ENCODE measurements around the gene BRI3. TPM values are rescaled to one million over a fixed set of nuclear protein-coding genes. Genes with fewer than 3 reads are reported as not detected.
A peak's percentile ranks its signal among the peaks of the same experiment; 100 is the strongest.

Gene BRI3
- total and polyA plus RNA-seq, 2 of the 13 experiments (the other 11 are each of a cell fraction or from before 2014, with no cell fraction given), result 54.0 to 103 TPM

DNA sequence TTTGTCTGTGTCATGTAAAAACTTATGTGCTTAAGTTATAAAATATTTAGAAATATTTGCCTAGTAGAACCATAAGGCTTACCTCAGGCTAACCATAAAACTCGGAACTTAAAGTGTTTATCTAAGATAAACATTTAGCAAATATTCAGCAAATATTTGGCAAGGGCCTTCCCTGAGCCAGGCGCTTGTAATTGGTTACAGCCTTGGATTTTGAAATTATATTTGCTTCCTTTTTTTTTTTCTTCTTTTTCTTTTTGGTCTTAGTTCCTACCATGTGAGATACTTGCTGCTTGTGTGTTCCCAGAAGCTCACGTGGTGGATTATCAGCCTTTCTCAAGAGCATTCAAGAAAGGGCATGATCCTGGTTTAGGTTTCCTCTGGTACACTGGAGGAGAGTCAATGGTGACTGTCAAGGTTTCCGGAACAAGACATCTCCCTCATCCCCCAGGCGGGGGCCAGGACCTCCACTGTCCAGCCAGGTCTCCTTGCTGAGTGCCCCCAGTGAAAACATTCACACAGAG lies 5.2 kb upstream of the BRI3 start (continued):
- TF ChIP-seq, protein P1, sequence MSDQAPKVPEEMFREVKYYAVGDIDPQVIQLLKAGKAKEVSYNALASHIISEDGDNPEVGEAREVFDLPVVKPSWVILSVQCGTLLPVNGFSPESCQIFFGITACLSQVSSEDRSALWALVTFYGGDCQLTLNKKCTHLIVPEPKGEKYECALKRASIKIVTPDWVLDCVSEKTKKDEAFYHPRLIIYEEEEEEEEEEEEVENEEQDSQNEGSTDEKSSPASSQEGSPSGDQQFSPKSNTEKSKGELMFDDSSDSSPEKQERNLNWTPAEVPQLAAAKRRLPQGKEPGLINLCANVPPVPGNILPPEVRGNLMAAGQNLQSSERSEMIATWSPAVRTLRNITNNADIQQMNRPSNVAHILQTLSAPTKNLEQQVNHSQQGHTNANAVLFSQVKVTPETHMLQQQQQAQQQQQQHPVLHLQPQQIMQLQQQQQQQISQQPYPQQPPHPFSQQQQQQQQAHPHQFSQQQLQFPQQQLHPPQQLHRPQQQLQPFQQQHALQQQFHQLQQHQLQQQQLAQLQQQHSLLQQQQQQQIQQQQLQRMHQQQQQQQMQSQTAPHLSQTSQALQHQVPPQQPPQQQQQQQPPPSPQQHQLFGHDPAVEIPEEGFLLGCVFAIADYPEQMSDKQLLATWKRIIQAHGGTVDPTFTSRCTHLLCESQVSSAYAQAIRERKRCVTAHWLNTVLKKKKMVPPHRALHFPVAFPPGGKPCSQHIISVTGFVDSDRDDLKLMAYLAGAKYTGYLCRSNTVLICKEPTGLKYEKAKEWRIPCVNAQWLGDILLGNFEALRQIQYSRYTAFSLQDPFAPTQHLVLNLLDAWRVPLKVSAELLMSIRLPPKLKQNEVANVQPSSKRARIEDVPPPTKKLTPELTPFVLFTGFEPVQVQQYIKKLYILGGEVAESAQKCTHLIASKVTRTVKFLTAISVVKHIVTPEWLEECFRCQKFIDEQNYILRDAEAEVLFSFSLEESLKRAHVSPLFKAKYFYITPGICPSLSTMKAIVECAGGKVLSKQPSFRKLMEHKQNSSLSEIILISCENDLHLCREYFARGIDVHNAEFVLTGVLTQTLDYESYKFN (CRISPR knock-in tag; conservative IDR thresholded peaks at IDR 0.05), result peak; percentile 55; the same call in 1 of the 2 replicates
- no peak for TF ChIP-seq ZC3H13 (CRISPR knock-in tag; IDR thresholded peaks at IDR 0.05)
- TF ChIP-seq, protein P2, sequence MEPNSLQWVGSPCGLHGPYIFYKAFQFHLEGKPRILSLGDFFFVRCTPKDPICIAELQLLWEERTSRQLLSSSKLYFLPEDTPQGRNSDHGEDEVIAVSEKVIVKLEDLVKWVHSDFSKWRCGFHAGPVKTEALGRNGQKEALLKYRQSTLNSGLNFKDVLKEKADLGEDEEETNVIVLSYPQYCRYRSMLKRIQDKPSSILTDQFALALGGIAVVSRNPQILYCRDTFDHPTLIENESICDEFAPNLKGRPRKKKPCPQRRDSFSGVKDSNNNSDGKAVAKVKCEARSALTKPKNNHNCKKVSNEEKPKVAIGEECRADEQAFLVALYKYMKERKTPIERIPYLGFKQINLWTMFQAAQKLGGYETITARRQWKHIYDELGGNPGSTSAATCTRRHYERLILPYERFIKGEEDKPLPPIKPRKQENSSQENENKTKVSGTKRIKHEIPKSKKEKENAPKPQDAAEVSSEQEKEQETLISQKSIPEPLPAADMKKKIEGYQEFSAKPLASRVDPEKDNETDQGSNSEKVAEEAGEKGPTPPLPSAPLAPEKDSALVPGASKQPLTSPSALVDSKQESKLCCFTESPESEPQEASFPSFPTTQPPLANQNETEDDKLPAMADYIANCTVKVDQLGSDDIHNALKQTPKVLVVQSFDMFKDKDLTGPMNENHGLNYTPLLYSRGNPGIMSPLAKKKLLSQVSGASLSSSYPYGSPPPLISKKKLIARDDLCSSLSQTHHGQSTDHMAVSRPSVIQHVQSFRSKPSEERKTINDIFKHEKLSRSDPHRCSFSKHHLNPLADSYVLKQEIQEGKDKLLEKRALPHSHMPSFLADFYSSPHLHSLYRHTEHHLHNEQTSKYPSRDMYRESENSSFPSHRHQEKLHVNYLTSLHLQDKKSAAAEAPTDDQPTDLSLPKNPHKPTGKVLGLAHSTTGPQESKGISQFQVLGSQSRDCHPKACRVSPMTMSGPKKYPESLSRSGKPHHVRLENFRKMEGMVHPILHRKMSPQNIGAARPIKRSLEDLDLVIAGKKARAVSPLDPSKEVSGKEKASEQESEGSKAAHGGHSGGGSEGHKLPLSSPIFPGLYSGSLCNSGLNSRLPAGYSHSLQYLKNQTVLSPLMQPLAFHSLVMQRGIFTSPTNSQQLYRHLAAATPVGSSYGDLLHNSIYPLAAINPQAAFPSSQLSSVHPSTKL (CRISPR knock-in tag; IDR thresholded peaks at IDR 0.05), result peak; percentile 14; the same call in 1 of the 2 replicates
- TF ChIP-seq EP300 (IDR thresholded peaks at IDR 0.05; ENCODE audit: low read depth in 2 of 2, low read length in 2 of 2), result peak in 1 of 2 experiments; percentile 43; a peak in 1 of 4 replicates
- TF ChIP-seq EP300 (CRISPR knock-in tag; IDR thresholded peaks at IDR 0.05; ENCODE audit: borderline replicate concordance), result no peak
- TF ChIP-seq TBX2 (CRISPR knock-in tag; IDR thresholded peaks at IDR 0.05; ENCODE audit: borderline replicate concordance), result no peak
- TF ChIP-seq NR2F6 (IDR thresholded peaks at IDR 0.05), result 0 out of 2 replicates have a peak, but pooled peaks have one; percentile 11
- no peak for TF ChIP-seq NR2F6 (CRISPR knock-in tag; IDR thresholded peaks at IDR 0.05)
- TF ChIP-seq, protein P3, sequence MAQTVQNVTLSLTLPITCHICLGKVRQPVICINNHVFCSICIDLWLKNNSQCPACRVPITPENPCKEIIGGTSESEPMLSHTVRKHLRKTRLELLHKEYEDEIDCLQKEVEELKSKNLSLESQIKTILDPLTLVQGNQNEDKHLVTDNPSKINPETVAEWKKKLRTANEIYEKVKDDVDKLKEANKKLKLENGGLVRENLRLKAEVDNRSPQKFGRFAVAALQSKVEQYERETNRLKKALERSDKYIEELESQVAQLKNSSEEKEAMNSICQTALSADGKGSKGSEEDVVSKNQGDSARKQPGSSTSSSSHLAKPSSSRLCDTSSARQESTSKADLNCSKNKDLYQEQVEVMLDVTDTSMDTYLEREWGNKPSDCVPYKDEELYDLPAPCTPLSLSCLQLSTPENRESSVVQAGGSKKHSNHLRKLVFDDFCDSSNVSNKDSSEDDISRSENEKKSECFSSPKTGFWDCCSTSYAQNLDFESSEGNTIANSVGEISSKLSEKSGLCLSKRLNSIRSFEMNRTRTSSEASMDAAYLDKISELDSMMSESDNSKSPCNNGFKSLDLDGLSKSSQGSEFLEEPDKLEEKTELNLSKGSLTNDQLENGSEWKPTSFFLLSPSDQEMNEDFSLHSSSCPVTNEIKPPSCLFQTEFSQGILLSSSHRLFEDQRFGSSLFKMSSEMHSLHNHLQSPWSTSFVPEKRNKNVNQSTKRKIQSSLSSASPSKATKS (CRISPR knock-in tag; IDR thresholded peaks at IDR 0.05), result no peak
- TF ChIP-seq, protein P4, sequence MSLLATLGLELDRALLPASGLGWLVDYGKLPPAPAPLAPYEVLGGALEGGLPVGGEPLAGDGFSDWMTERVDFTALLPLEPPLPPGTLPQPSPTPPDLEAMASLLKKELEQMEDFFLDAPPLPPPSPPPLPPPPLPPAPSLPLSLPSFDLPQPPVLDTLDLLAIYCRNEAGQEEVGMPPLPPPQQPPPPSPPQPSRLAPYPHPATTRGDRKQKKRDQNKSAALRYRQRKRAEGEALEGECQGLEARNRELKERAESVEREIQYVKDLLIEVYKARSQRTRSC (CRISPR knock-in tag; IDR thresholded peaks at IDR 0.05; ENCODE audit: low read depth), result no peak
- no peak for TF ChIP-seq ARNT2 (CRISPR knock-in tag; IDR thresholded peaks at IDR 0.05; ENCODE audit: low read depth)
- TF ChIP-seq ZBTB21 (CRISPR knock-in tag; IDR thresholded peaks at IDR 0.05), result no peak
- peak; percentile 45 for TF ChIP-seq NFYB (CRISPR knock-in tag; IDR thresholded peaks at IDR 0.05)
- no peak for TF ChIP-seq NR2F1 (CRISPR knock-in tag; IDR thresholded peaks at IDR 0.05)
- TF ChIP-seq KLF12 (CRISPR knock-in tag; IDR thresholded peaks at IDR 0.05; ENCODE audit: borderline replicate concordance), result no peak
- TF ChIP-seq MED1 (CRISPR knock-in tag; IDR thresholded peaks at IDR 0.05), result 0 out of 2 replicates have a peak, but pooled peaks have one; percentile 18
- no peak for TF ChIP-seq TEAD3 (CRISPR knock-in tag; optimal IDR thresholded peaks at IDR 0.05; ENCODE audit: borderline replicate concordance)
- TF ChIP-seq, protein P5, sequence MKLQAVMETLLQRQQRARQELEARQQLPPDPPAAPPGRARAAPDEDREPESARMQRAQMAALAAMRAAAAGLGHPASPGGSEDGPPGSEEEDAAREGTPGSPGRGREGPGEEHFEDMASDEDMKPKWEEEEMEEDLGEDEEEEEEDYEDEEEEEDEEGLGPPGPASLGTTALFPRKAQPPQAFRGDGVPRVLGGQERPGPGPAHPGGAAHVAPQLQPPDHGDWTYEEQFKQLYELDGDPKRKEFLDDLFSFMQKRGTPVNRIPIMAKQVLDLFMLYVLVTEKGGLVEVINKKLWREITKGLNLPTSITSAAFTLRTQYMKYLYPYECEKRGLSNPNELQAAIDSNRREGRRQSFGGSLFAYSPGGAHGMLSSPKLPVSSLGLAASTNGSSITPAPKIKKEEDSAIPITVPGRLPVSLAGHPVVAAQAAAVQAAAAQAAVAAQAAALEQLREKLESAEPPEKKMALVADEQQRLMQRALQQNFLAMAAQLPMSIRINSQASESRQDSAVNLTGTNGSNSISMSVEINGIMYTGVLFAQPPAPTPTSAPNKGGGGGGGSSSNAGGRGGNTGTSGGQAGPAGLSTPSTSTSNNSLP (IDR thresholded peaks at IDR 0.05; ENCODE audit: low read depth, low read length), result 0 out of 2 replicates have a peak, but pooled peaks have one; percentile 23
